NCI-H2196 treated with DMSO at 0.1 percent for 48 hours (cell line): ENCODE data around the gene PLCG2.

ENCODE experiments used
- DNase-seq: peaks from one replicate; lab custom pipeline; 2025; ENCODE audit not compliant: unreplicated experiment; lab: John Stamatoyannopoulos, UW

PLCG2 gene

DNA sequence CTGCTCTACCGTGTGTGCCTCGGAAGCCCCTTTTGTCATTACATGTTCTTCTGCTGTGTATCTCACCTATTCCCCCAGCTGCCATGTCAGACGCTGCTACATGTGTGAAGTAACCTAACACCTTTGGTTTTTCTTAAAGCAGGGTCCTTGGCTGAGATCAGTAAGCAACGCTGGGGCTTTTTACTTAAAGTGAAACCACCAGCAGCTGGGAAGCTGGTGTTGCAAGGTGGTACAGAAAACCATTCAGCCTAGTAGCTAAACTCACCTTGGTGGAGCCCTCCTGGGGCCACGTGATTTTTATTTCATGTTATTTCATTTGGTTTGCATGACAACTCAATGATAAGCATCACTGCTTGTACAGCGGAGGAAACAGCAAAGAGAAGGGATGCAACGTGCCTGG lies 62.6 kb downstream of the PLCG2 start:
- no peak for DNase-seq

- DNase-seq: no peak
Observed at GRCh38 chr16:81842564-81843242, 63.6 kb downstream of the PLCG2 start.

DNA sequence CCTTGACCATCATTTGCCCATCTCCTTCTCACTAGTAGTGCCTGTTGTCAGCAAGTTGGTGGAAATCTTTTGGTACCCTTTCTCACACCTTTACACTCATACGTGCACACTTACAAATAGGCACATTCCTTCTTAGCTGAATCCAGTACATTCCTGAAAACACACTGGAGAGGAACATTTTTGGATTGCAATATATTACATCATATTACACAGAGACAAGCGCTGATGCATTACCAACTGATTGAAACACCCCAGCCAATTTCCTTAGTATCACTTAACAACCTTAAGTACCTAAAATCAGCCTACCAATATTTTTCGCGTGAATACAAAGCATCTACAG lies 64.1 kb downstream of the PLCG2 start:
- no peak for DNase-seq

- DNase-seq: no peak
Observed at GRCh38 chr16:81843683-81844082, 64.6 kb downstream of the PLCG2 start.

DNA sequence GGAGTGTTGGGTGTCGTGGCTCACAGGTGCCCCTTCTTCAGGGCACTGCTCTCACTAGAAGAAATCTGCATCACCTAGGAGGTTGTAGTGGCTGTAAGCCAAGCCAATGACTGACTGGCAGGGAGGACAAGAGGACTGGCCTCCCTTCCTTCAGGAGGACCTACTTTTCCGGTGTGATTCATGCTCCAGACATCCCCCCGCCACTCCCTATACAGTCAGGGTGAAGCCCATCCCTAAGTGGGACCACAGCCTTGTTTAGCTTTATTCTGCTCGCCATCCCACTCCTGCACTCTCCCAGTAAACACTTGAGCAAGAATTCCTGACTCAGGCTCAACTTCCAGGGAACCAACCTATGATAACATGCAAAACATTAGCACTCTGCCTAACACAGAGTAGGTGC lies 67.0 kb downstream of the PLCG2 start:
- no peak for DNase-seq

- no peak for DNase-seq
Observed at GRCh38 chr16:81848306-81848853, 69.3 kb downstream of the PLCG2 start.

DNA sequence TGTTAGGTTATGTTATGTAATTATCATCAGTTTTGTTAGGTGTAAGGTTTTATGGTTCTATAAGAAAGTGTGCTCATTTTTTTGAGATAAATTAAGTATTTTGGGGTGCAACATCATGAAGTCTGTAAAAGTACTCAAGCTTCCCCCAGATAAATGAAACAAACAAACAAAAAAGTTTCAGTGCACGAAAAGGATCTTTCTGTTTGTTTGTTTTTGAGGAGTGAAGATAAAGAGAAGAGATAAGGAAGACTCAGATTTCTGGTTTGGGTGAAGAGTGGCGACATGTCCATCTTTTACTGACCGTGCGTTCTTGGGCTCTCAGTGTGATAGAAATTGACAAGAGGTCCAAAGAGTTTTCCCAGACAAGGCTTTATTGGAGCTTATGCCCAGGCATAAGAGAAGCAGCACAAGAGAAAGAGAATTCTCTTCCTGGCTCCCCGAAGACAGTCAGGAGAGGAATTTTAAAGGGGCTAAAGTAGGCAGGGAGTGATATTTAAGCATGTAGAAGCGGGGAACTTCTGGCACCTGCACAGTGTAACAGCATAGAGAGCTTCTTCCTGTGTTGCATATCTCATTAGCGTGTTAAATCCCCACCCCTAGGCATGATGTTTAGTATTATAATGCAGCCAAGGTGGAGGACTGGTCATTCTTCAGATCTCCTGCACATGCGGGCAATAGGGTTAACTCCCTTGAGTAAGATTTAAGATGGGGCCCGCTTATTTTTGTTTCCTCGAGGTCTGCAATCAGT lies 71.3 kb downstream of the PLCG2 start:
- no peak for DNase-seq

DNA sequence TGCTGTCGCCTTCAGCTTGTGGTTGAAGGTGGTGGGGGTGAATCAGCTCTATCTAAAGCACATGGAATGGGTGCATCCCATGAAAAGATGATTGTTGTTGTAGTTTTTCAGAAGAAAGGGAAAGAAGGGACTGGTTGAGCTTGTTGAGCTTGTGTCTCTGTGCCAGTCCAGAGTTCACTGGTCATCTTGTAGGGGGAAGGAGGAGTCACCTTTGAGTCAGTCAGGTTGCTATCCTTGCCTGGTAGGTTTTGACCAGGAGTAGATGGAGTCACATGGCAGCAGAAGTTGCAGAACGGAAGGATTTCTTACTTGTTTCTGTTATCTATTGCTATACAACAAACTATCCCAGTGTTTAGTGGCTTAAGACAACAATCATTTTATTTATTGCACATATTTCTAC lies 73.3 kb downstream of the PLCG2 start:
- DNase-seq: no peak

DNA sequence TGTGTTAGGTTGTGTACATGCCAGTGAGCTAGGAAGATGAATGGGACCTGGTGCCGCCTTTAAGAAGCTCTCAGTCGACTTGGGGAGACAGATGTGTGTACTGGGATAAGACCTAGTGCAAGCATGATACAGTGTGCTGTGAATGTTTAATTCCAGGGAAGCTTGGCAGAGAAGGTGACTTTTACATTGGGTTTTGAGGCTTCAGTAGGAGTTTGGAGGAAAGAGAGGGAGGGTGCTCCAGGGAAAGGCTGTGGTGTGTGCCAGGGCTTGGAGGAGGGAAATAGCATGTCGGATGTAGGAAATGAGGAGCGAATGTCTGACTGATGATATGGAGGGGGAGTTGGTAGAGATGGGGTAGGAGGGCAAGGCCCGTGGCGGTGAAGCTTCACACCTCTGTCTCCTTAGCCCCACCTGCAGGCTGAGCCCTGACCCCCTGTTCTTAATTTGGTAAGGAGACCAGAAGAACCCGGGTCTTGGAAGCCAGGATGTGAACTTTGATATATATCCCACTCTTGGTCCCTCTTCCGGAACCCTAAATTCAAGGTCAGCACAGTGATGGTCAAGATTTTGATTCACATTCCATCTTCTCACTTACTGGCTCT lies 76.6 kb downstream of the PLCG2 start:
- DNase-seq: no peak

- DNase-seq: no peak
Observed at GRCh38 chr16:81860287-81861266, 81.5 kb downstream of the PLCG2 start.

- DNase-seq: no peak
Observed at GRCh38 chr16:81861503-81861902, 82.4 kb downstream of the PLCG2 start.

DNA sequence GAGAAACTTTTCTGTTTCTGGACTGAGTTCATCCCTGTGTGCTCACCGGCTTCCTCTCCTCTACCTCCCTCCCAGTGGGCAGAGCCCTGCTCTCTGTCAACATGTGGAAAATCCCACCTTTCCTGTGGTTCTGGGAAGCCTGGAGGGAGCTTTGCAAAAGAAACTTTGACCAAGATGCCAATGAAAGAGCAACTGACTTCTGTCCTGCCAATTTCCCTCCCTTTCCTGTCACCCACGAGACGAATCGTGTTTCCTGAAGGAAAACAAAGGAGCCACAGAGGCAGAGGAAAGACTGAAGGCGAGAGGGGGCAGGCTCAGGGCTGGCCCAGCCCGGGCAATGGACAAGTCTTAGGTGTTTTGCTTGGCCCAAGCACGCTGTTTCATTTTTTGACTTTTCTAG lies 82.8 kb downstream of the PLCG2 start:
- no peak for DNase-seq

DNA sequence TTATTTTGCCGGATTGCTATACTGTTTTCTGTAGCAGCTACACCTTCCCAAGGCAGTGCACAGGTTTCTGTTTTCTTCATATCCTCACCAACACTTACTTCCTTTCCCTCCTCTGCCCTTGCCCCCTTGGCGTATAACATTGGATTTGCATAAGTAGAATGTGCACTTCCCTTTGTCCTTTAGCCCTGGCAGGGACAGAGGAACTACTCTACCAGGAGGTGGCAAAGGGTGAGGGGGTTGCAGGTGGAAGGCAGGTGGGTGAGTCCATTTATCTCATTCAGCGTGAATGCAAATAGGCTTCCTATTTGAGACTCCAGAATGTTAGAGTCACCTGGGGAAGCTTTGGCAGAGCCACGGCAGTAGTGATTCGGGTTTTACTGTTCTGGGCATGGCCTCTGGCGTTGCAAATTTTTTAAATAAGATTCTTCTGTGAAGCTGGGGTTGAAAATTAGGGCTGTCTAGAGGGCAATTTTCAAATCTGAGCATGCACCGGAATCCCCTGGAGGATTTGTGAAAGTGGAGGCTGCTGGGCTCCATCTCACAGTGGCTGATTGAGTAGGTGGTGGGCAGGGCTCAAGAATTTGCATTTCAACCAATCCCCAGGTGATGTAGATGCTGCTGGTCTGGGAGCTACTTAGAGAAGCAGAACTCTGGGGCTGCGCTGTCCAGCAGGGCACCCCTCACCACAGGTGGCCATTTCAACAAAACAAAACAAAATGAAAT lies 84.7 kb downstream of the PLCG2 start:
- no peak for DNase-seq

GRCh38 chr16:81864646-81865382 lies 85.7 kb downstream of the PLCG2 start:
- no peak for DNase-seq

DNA sequence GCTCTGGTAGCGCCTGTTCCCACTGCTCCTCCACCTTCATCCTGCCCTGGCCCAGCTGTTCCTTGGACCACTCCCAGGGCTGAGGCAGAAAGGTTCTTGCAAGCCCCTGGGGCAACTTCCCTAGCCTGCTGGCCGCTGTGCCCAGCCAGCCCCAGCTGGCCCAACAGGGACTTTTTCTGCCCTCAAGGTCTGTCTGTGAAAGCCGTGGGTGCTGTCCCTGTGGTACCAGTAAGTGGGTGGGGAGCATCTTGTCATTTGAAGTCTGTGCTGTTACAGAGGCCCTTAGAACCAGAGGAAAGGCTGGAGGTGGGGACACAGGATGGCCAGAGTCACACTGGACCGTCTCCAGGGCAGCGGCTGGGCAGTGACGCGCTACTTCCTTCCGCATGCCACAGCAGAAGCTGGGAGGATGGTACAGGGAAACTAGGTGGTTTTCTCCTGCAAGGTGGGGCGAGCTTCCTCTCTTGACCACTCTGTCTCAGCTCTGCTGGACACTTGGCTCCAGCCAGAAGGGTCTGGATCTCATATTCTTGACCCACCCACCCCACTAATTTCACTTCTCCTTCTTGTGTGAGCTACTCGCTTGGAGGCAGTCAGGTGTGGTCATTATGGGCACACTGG lies 87.8 kb downstream of the PLCG2 start:
- no peak for DNase-seq

GRCh38 chr16:81868057-81868748 lies 89.1 kb downstream of the PLCG2 start:
- DNase-seq: no peak

- no peak for DNase-seq
Observed at GRCh38 chr16:81869326-81869725, 90.2 kb downstream of the PLCG2 start.

DNA sequence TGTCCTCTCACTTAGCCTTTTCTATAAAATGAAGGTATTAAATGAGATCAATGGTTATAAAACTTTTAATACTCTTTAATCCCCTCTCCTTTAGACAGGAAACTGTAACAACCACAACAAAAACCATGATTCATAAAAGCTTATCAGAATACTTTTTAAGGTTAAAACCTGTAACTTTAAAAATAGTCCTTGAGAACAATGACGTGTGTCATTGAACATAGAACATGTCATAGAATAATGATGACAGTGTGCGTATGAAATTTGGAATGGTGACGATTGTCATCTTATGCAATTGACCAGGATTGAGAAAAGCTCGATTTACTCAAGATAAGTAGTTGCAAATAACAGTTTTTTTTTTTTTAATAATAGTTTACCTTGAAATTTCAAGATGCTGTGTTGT lies 94.1 kb downstream of the PLCG2 start:
- DNase-seq: no peak
